RWPE2 (cell line): Measurements from ENCODE around the gene SOX4.

Experiments
- ATAC-seq: fragments of 200-7000 bp; cut with Tn5 transposase; 3 replicates; pipeline ENCODE4 v1.9.1; 2021; ENCODE audit warnings: low read depth
- DNase-seq: peaks from one replicate; pipeline ENCODE4 v3.0.0-alpha.2; 2020; ENCODE audit warnings: low spot score
- H3K27ac ChIP-seq: fragments of 450-650 bp; 2 replicates; pipeline ENCODE4 v1.5.1; 2017; ENCODE audit warnings: mild to moderate bottlenecking; ENCODE audit not compliant: poor library complexity, severe bottlenecking
- H3K27me3 ChIP-seq: fragments of 250-450 bp; sonication (Bioruptor Pico); 2 replicates; pipeline ENCODE4 v1.5.1; 2021; ENCODE audit warnings: mild to moderate bottlenecking, moderate library complexity; ENCODE audit not compliant: insufficient read depth, poor library complexity, severe bottlenecking
- H3K36me3 ChIP-seq: fragments of 250-450 bp; sonication (Bioruptor Pico); 2 replicates; pipeline ENCODE4 v1.5.1; 2020; ENCODE audit warnings: low read depth, mild to moderate bottlenecking, moderate library complexity
- H3K4me1 ChIP-seq: fragments of 250-450 bp; sonication (Bioruptor Pico); 2 replicates; pipeline ENCODE4 v1.5.1; 2021; ENCODE audit warnings: mild to moderate bottlenecking, moderate library complexity; ENCODE audit not compliant: insufficient read depth, poor library complexity, severe bottlenecking
- H3K4me3 ChIP-seq: fragments of 250-450 bp; sonication (Bioruptor Pico); 2 replicates; pipeline ENCODE4 v1.5.1; 2021; ENCODE audit warnings: mild to moderate bottlenecking, moderate library complexity; ENCODE audit not compliant: severe bottlenecking
- H3K9me3 ChIP-seq: fragments of 250-450 bp; sonication (Bioruptor Pico); 2 replicates; pipeline ENCODE4 v1.5.1; 2021; ENCODE audit warnings: mild to moderate bottlenecking, moderate library complexity; ENCODE audit not compliant: severe bottlenecking
- CTCF ChIP-seq: fragments of 450-650 bp; IDR thresholded peaks from one replicate; pipeline ENCODE4 v1.5.1; 2017; ENCODE audit warnings: mild to moderate bottlenecking, moderate library complexity; ENCODE audit not compliant: poor library complexity, severe bottlenecking

The SOX4 gene

GRCh38 chr6:21556968-21557721 lies 36.4 kb upstream of the SOX4 start:
- Histone ChIP-seq H3K27me3 (no peaks in the 10 kb centered on the region), H3K27ac (no peak overlapping the region), H3K36me3 (no peaks in the 10 kb centered on the region), H3K4me1 (peaks cover 6% of the 10 kb centered on the region), H3K9me3 (no peaks in the 10 kb centered on the region), H3K4me3 (no peak overlapping the region)
- DNase-seq (no peak), ATAC-seq (no peak; the same call in 2 of the 3 replicates)
- TF ChIP-seq CTCF = no peak

- TF ChIP-seq CTCF = no peak
- DNase-seq (no peak), ATAC-seq (no peak)
- Histone ChIP-seq H3K27me3 (no peaks in the 10 kb centered on the region), H3K4me1 (peaks cover 6% of the 10 kb centered on the region), H3K36me3 (no peaks in the 10 kb centered on the region), H3K9me3 (no peaks in the 10 kb centered on the region), H3K27ac (no peak overlapping the region), H3K4me3 (no peak overlapping the region)
Measured at GRCh38 chr6:21559238-21559637, 34.3 kb upstream of the SOX4 start.

DNA sequence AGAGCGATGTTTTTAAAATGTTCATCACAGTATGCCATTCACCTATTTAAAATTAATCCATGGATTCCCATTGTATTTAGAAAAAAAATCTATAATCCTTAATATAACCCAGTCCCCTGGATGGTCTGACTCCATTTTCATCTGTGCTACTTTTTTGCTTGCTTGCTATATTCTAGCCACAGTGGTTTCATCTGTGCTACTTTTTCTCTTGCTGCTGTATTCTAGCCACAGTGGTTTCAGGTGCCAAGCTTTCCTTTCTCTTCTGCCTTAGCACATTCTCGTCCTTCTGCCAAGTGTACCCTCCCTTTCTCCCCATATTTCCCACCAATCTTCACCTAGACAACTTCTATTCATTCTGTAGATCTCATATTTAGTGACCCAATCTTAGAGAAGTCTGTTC lies 33.3 kb upstream of the SOX4 start:
- no peak overlapping the region for H3K27ac ChIP-seq
- ATAC-seq = no peak

GRCh38 chr6:21565431-21565830 lies 28.1 kb upstream of the SOX4 start:
- Histone ChIP-seq H3K4me1 (no peaks in the 10 kb centered on the region), H3K36me3 (no peaks in the 10 kb centered on the region), H3K27me3 (no peaks in the 10 kb centered on the region), H3K9me3 (no peaks in the 10 kb centered on the region), H3K27ac (no peak overlapping the region), H3K4me3 (no peak overlapping the region)
- no peak for TF ChIP-seq CTCF
- no peak for ATAC-seq
- DNase-seq = no peak

More for the DNA sequence above, 33.3 kb upstream of the SOX4 start:
- Histone ChIP-seq H3K36me3 (no peaks in the 10 kb centered on the region), H3K27me3 (no peaks in the 10 kb centered on the region), H3K9me3 (no peaks in the 10 kb centered on the region), H3K4me3 (no peak overlapping the region), H3K4me1 (peaks cover 6% of the 10 kb centered on the region)
- no peak for TF ChIP-seq CTCF
- DNase-seq = no peak

DNA sequence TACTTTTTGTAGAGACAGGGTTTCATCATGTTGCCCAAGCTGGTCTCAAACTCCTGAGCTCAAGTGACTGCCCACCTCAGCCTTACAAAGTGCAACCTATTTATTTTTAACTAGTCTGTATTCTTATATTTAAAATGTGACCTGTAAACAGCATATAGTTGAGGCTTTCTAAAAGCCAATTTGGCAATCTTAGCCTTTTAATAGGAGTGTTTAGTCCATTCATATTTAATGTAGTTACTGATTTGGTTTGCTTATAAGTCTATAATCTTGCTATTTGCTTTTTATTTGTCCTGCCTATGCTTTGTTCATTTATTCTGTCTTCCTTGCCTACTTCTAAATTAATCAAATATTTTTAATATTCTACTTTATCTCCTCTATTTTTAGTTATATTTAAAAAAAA lies 15.0 kb upstream of the SOX4 start:
- Histone ChIP-seq H3K27ac (no peak overlapping the region), H3K36me3 (no peaks in the 10 kb centered on the region), H3K4me3 (no peak overlapping the region), H3K27me3 (no peaks in the 10 kb centered on the region), H3K4me1 (no peaks in the 10 kb centered on the region), H3K9me3 (no peaks in the 10 kb centered on the region)
- no peak for TF ChIP-seq CTCF
- no peak for ATAC-seq
- no peak for DNase-seq
